Adipocyte (in vitro differentiated cells): ENCODE results near the gene XPO5.

Source experiments
- DNase-seq: peaks from one replicate; pipeline ENCODE4 v3.0.0-alpha.2; 2015; ENCODE audit warnings: low read depth
- H3K27me3 ChIP-seq: replicated peaks from 2 replicates; pipeline ENCODE4 v1.7.0; 2013; ENCODE audit warnings: mild to moderate bottlenecking, low read length, moderate library complexity; ENCODE audit not compliant: control insufficient read depth, insufficient read depth
- H3K36me3 ChIP-seq: 2 replicates; pipeline ENCODE4 v1.7.0; 2013; ENCODE audit warnings: low read length, mild to moderate bottlenecking, moderate library complexity; ENCODE audit not compliant: control insufficient read depth, insufficient read depth, severe bottlenecking
- H3K4me1 ChIP-seq: 2 replicates; pipeline ENCODE4 v1.7.0; 2013; ENCODE audit warnings: mild to moderate bottlenecking, low read length, moderate library complexity; ENCODE audit not compliant: control insufficient read depth, insufficient read depth
- H3K4me3 ChIP-seq: 2 replicates; pipeline ENCODE4 v1.7.0; 2013; ENCODE audit warnings: mild to moderate bottlenecking, low read length, moderate library complexity
- H3K9ac ChIP-seq: 2 replicates; pipeline ENCODE4 v1.7.0; 2013; ENCODE audit warnings: mild to moderate bottlenecking, low read length, moderate library complexity
- H3K9me3 ChIP-seq: 2 replicates; pipeline ENCODE4 v1.7.0; 2013; ENCODE audit warnings: mild to moderate bottlenecking, low read length, moderate library complexity; ENCODE audit not compliant: control insufficient read depth

Gene XPO5

GRCh38 chr6:43477235-43478007, 98.4 kb downstream of the XPO5 start, which contains the start of gene TJAP1:
TSS of gene TJAP1 (plus strand) at chr6:43477570. CDS start at chr6:43499002, 21,432 bp downstream.
- peak; percentile 96 for DNase-seq
- Histone ChIP-seq H3K27me3 (no peaks in the 10 kb centered on the region), H3K9ac (peak within 1 kb of the TSS; percentile 89), H3K4me1 (peaks cover 11% of the 10 kb centered on the region), H3K36me3 (no peaks in the 10 kb centered on the region), H3K4me3 (peak within 1 kb of the TSS; percentile 87), H3K9me3 (no peaks in the 10 kb centered on the region)

GRCh38 chr6:43476746-43477145, 99.1 kb downstream of the XPO5 start:
- Histone ChIP-seq H3K9me3 (no peaks in the 10 kb centered on the region), H3K36me3 (no peaks in the 10 kb centered on the region), H3K9ac (no peak overlapping the region), H3K27me3 (peaks cover 4% of the 10 kb centered on the region), H3K4me1 (peaks cover 11% of the 10 kb centered on the region), H3K4me3 (peak overlapping the region; percentile 87)
- DNase-seq: no peak

- Histone ChIP-seq H3K9ac (no peak overlapping the region), H3K27me3 (peaks cover 9% of the 10 kb centered on the region), H3K9me3 (no peaks in the 10 kb centered on the region), H3K36me3 (no peaks in the 10 kb centered on the region), H3K4me1 (peaks cover 11% of the 10 kb centered on the region), H3K4me3 (no peak overlapping the region)
- no peak for DNase-seq
Observed at GRCh38 chr6:43475516-43475915, 100.3 kb downstream of the XPO5 start.

GRCh38 chr6:43472515-43472914, 103.3 kb downstream of the XPO5 start:
- no peak for DNase-seq
- H3K36me3 ChIP-seq: no peaks in the 10 kb centered on the region
- H3K4me3 ChIP-seq: no peak overlapping the region
- no peak overlapping the region for H3K9ac ChIP-seq
- no peaks in the 10 kb centered on the region for H3K4me1 ChIP-seq
- no peaks in the 10 kb centered on the region for H3K9me3 ChIP-seq
- H3K27me3 ChIP-seq: peaks cover 27% of the 10 kb centered on the region
